Tibial artery (tissue), 4 donors: Measurements from ENCODE around the gene SUGCT.

Experiments
- DNase-seq, 2 donors: peaks; one replicate each; pipeline ENCODE4 v3.0.0-alpha.2; 2019
- H3K27ac ChIP-seq, 2 donors: fragments of 200-600 bp; sonication (generic) in 1 of 2; 1 replicate in 1 of 2; 2 replicates in 1 of 2; pipeline ENCODE4 v1.5.1; 2018 to 2019; ENCODE audit warnings: mild to moderate bottlenecking in 1 of 2
- H3K27me3 ChIP-seq, 2 donors: fragments of 200-600 bp; sonication (generic) in 1 of 2; one replicate each; pipeline versions ENCODE4 v1.5.1 to v1.6.0; 2016 to 2019
- H3K36me3 ChIP-seq, 3 donors: fragments of 200-600 bp; sonication (generic) in 2 of 3; one replicate each; pipeline ENCODE4 v1.5.1; 2016 to 2019; ENCODE audit warnings: mild to moderate bottlenecking in 2 of 3
- H3K4me1 ChIP-seq, 4 donors: fragments of 200-600 bp; sonication (generic) in 2 of 4; 1 replicate in 3 of 4; 2 replicates in 1 of 4; pipeline ENCODE4 v1.5.1; 2016 to 2019
- H3K4me3 ChIP-seq, 2 donors: fragments of 200-600 bp; sonication (generic) in 1 of 2; 1 replicate in 1 of 2; 2 replicates in 1 of 2; pipeline ENCODE4 v1.5.1; 2018 to 2019; ENCODE audit warnings: mild to moderate bottlenecking in 2 of 2
- H3K9me3 ChIP-seq, 3 donors: fragments of 200-600 bp; sonication (generic) in 1 of 3; one replicate each; pipeline ENCODE4 v1.5.1; 2016 to 2019
- intact Hi-C: fragments of 100-400 bp; cut with DNase I; formaldehyde crosslinking; loops from one replicate; pipeline ENCODE4 v1.15.0; 2023; ENCODE audit warnings: low total_unique reads
- TF ChIP-seq, protein P1 (sequence below), 2 experiments: fragments of 200-600 bp in 1 of 2; fragments of 450-650 bp in 1 of 2; IDR thresholded peaks; one replicate each; pipeline ENCODE4 v1.5.1; 2017 to 2019; ENCODE audit warnings: antibody characterized with exemption in 2 of 2, mild to moderate bottlenecking in 1 of 2, moderate library complexity in 1 of 2

SUGCT gene

GRCh38 chr7:40711706-40712105 lies 576.9 kb downstream of the SUGCT start:
- TF ChIP-seq, protein P1, sequence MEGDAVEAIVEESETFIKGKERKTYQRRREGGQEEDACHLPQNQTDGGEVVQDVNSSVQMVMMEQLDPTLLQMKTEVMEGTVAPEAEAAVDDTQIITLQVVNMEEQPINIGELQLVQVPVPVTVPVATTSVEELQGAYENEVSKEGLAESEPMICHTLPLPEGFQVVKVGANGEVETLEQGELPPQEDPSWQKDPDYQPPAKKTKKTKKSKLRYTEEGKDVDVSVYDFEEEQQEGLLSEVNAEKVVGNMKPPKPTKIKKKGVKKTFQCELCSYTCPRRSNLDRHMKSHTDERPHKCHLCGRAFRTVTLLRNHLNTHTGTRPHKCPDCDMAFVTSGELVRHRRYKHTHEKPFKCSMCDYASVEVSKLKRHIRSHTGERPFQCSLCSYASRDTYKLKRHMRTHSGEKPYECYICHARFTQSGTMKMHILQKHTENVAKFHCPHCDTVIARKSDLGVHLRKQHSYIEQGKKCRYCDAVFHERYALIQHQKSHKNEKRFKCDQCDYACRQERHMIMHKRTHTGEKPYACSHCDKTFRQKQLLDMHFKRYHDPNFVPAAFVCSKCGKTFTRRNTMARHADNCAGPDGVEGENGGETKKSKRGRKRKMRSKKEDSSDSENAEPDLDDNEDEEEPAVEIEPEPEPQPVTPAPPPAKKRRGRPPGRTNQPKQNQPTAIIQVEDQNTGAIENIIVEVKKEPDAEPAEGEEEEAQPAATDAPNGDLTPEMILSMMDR (IDR thresholded peaks at IDR 0.05): no peak
- H3K36me3 ChIP-seq: no peaks in the 10 kb centered on the region
- no peak for DNase-seq
- peaks cover 0 to 37% (median 28%) of the 10 kb centered on the region in 4 donors for H3K4me1 ChIP-seq
- H3K9me3 ChIP-seq: no peaks in the 10 kb centered on the region
- H3K4me3 ChIP-seq: no peak overlapping the region
- no peak overlapping the region for H3K27ac ChIP-seq
- intact Hi-C loops: no loop called here
- H3K27me3 ChIP-seq: no peaks in the 10 kb centered on the region

DNA sequence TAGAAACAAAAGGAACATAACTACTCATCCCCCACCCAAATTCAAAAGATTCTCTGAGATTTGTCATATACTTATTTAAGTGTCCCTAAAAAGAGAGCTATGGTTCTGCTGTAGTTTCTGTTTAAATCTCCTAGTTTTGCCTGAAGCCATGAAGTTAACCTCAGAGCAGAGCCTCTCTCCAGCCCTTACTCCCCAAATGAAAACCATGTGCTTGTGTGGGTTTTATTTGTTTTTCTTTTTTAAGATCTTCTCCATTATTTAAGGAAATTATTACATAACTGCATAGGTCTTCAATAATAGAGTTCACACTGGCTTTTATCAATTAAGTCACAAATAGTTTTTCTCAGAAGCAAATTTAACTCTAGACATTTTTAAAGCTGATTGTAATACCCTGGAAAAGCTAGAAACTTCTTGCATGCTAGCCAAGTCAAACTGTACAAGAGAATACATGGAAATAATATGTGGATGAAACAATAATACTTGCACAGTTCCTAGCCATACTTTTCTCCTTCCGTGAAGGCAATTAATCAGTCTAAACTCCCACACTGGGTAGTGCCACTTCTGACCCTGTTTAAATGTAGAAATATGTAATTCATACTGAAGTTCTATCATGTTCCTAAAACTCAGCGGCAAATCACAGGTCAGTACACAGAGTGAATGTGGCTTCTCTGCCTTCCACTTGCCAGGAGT lies 579.7 kb downstream of the SUGCT start:
- TF ChIP-seq, protein P1 (IDR thresholded peaks at IDR 0.05): no peak
- H3K9me3 ChIP-seq: no peaks in the 10 kb centered on the region
- DNase-seq: no peak
- H3K4me3 ChIP-seq: no peak overlapping the region
- H3K4me1 ChIP-seq: peaks cover 0 to 65% (median 36%) of the 10 kb centered on the region in 4 donors
- no peaks in the 10 kb centered on the region for H3K27me3 ChIP-seq
- intact Hi-C loops: no loop called here
- peak overlapping the region; percentile 48 to 79 for H3K27ac ChIP-seq
- H3K36me3 ChIP-seq: no peaks in the 10 kb centered on the region

- DNase-seq: no peak
Observed at GRCh38 chr7:40715053-40715430, 580.2 kb downstream of the SUGCT start.

GRCh38 chr7:40716052-40716451 lies 581.2 kb downstream of the SUGCT start:
- TF ChIP-seq, protein P1 (IDR thresholded peaks at IDR 0.05): no peak
- Histone ChIP-seq H3K4me3 (no peak overlapping the region), H3K27me3 (no peaks in the 10 kb centered on the region), H3K9me3 (no peaks in the 10 kb centered on the region), H3K4me1 (peaks cover 0 to 80% (median 36%) of the 10 kb centered on the region in 4 donors), H3K36me3 (no peaks in the 10 kb centered on the region), H3K27ac (peak overlapping the region; percentile 48 to 79)
- DNase-seq: no peak
- intact Hi-C loops: no loop called here

More at GRCh38 chr7:40715053-40715430, 580.2 kb downstream of the SUGCT start:
- H3K9me3 ChIP-seq: no peaks in the 10 kb centered on the region
- peak overlapping the region; percentile 48 to 79 for H3K27ac ChIP-seq
- peaks cover 0 to 70% (median 36%) of the 10 kb centered on the region in 4 donors for H3K4me1 ChIP-seq
- H3K27me3 ChIP-seq: no peaks in the 10 kb centered on the region
- no peak overlapping the region for H3K4me3 ChIP-seq
- intact Hi-C loops: no loop called here
- TF ChIP-seq, protein P1 (IDR thresholded peaks at IDR 0.05): no peak
- no peaks in the 10 kb centered on the region for H3K36me3 ChIP-seq

- peak; percentile 69 to 93 for DNase-seq
Observed at GRCh38 chr7:40717242-40717641, 582.4 kb downstream of the SUGCT start.

More at GRCh38 chr7:40717242-40717641, 582.4 kb downstream of the SUGCT start:
- H3K27me3 ChIP-seq: no peaks in the 10 kb centered on the region
- TF ChIP-seq, protein P1 (IDR thresholded peaks at IDR 0.05): no peak
- intact Hi-C loops: no loop called here
- peaks cover 0 to 92% (median 39%) of the 10 kb centered on the region in 4 donors for H3K4me1 ChIP-seq
- peak overlapping the region; percentile 19 to 33 for H3K4me3 ChIP-seq
- peak overlapping the region; percentile 48 to 79 for H3K27ac ChIP-seq
- no peaks in the 10 kb centered on the region for H3K36me3 ChIP-seq
- no peaks in the 10 kb centered on the region for H3K9me3 ChIP-seq
